Vagina (tissue), 2 donors: ENCODE data around the gene DPF3. TPM values are rescaled to one million over a fixed set of nuclear protein-coding genes. Genes with fewer than 3 reads are reported as not detected.

Experiments
- DNase-seq, 2 donors: peaks; one replicate each; pipeline ENCODE4 v3.0.0-alpha.2; 2017; ENCODE audit errors: extremely low spot score in 2 of 2
- H3K27ac ChIP-seq: fragments of 200-600 bp; sonication (generic); one replicate; pipeline ENCODE4 v1.5.1; 2019
- H3K27me3 ChIP-seq: fragments of 200-600 bp; sonication (generic); one replicate; pipeline ENCODE4 v1.5.1; 2019
- H3K36me3 ChIP-seq, 2 donors: fragments of 200-600 bp; sonication (generic); one replicate each; pipeline ENCODE4 v1.5.1; 2017 to 2019
- H3K4me1 ChIP-seq: fragments of 200-600 bp; sonication (generic); one replicate; pipeline ENCODE4 v1.5.1; 2019
- H3K4me3 ChIP-seq, 2 donors: fragments of 200-600 bp; sonication (generic); 1 replicate in 1 of 2; 2 replicates in 1 of 2; pipeline ENCODE4 v1.5.1; 2016 to 2019
- H3K9me3 ChIP-seq: fragments of 200-600 bp; sonication (generic); one replicate; pipeline ENCODE4 v1.5.1; 2019
- CTCF ChIP-seq, 3 experiments: fragments of 450-650 bp in 2 of 3; fragments of 200-600 bp in 1 of 3; sonication (generic) in 1 of 3; IDR thresholded peaks; one replicate each; pipeline ENCODE4 v1.5.1; 2017 to 2019; ENCODE audit warnings: antibody characterized with exemption in 3 of 3, mild to moderate bottlenecking in 2 of 3, moderate library complexity in 2 of 3
- POLR2A ChIP-seq, 2 donors: fragments of 450-650 bp; IDR thresholded peaks; one replicate each; pipeline ENCODE4 v1.6.1; 2017; ENCODE audit warnings: antibody characterized with exemption in 2 of 2, mild to moderate bottlenecking in 2 of 2, moderate library complexity in 2 of 2
- POLR2AphosphoS5 ChIP-seq, 2 donors: sonication (generic); formaldehyde crosslinking; IDR thresholded peaks; one replicate each; pipeline ENCODE4 v1.9.0; 2017; ENCODE audit warnings: antibody characterized with exemption in 2 of 2, mild to moderate bottlenecking in 2 of 2, low read depth in 1 of 2; ENCODE audit not compliant: insufficient read depth in 1 of 2
- intact Hi-C: fragments of 100-400 bp; cut with DNase I; formaldehyde crosslinking; loops from one replicate; pipeline ENCODE4 v1.15.1; 2023
- total RNA-seq: library from RNA; depleted of rRNA; stranded (reverse); fragments of >200 nt; gene quantifications from one replicate; pipeline ENCODE4 v1.2.3, GENCODE V29; 2016

DPF3 gene
- total RNA-seq, 1 donor from 2014 or later, result not detected

DNA sequence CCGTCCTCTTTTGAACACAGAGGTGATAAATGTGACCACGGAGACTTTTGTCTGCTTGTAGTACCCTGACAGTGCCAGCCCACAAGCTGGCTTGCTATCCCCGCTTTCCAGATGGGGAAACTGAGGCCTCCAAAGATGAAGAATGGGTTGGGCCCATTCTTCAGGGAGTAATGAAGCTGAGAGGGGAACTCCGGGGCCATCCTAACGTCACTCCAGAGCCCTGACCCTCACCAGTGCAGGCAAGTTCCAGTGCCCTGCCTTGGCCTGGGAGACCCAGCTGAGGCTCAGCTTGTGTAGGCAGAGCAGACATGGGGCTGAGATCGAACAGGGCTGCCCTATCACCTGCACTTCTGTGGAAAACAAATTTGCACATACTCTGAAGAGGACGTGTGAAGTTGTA is 277.1 kb downstream of the DPF3 start:
- no peaks in the 10 kb centered on the region for H3K27me3 ChIP-seq
- H3K4me3 ChIP-seq, result no peak overlapping the region
- DNase-seq, result peak; percentile 54 to 81
- intact Hi-C loops, result no loop called here
- no peaks in the 10 kb centered on the region for H3K36me3 ChIP-seq
- H3K4me1 ChIP-seq, result peaks cover 36% of the 10 kb centered on the region
- H3K9me3 ChIP-seq, result no peaks in the 10 kb centered on the region
- H3K27ac ChIP-seq, result peak overlapping the region; percentile 53
- TF ChIP-seq CTCF (IDR thresholded peaks at IDR 0.05), result no peak
- TF ChIP-seq POLR2AphosphoS5 (IDR thresholded peaks at IDR 0.05; ENCODE audit: insufficient read depth in 1 of 2, low read depth in 1 of 2), result no peak
- no peak for TF ChIP-seq POLR2A (IDR thresholded peaks at IDR 0.05)

- DNase-seq, result peak; percentile 77 to 84
- intact Hi-C loops, result no loop called here
- H3K27ac ChIP-seq, result no peak overlapping the region
Measured at GRCh38 chr14:72616294-72616693, 277.6 kb downstream of the DPF3 start.

GRCh38 chr14:72615451-72616121 is 278.3 kb downstream of the DPF3 start:
- DNase-seq, result peak; percentile 67 to 86

More at GRCh38 chr14:72616294-72616693, 277.6 kb downstream of the DPF3 start:
- no peaks in the 10 kb centered on the region for H3K36me3 ChIP-seq
- no peaks in the 10 kb centered on the region for H3K27me3 ChIP-seq
- no peaks in the 10 kb centered on the region for H3K9me3 ChIP-seq
- H3K4me1 ChIP-seq, result peaks cover 36% of the 10 kb centered on the region
- no peak overlapping the region for H3K4me3 ChIP-seq
- TF ChIP-seq POLR2AphosphoS5 (IDR thresholded peaks at IDR 0.05; ENCODE audit: insufficient read depth in 1 of 2, low read depth in 1 of 2), result no peak
- no peak for TF ChIP-seq POLR2A (IDR thresholded peaks at IDR 0.05)
- no peak for TF ChIP-seq CTCF (IDR thresholded peaks at IDR 0.05)

DNA sequence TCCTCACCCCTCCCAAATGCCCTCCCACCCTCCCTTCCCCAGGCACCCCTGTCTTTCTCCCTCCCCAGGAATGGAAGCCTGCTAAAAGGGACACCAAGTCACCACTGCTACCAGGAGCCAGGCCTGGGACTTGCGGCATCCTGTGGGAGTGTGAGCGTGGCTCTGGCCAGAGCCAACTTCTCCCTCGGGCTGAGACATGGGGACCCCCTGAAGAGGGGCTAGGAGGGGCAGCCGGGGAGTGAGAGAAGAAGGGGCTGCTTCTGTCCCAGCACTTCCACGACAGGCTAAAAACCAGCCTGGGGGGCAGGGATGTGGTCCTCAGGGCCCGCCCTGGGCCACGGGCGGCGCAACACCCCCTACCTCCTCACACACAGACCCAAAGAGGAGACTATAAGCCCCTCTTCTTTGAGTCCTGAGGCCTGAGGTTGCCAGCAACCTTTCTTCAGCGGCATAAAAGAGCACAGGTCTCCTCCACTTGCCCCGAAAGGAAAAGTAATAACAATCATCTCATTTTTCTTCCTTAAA is 278.9 kb downstream of the DPF3 start:
- Histone ChIP-seq H3K27ac (peak overlapping the region; percentile 39), H3K27me3 (no peaks in the 10 kb centered on the region), H3K36me3 (no peaks in the 10 kb centered on the region), H3K4me3 (no peak overlapping the region), H3K4me1 (peaks cover 36% of the 10 kb centered on the region), H3K9me3 (no peaks in the 10 kb centered on the region)
- no peak for TF ChIP-seq POLR2A (IDR thresholded peaks at IDR 0.05)
- TF ChIP-seq CTCF (IDR thresholded peaks at IDR 0.05), result no peak
- no peak for TF ChIP-seq POLR2AphosphoS5 (IDR thresholded peaks at IDR 0.05; ENCODE audit: insufficient read depth in 1 of 2, low read depth in 1 of 2)
- intact Hi-C loops, result no loop called here
- peak; percentile 64 to 67 for DNase-seq

More at GRCh38 chr14:72615451-72616121, 278.3 kb downstream of the DPF3 start:
- H3K4me3 ChIP-seq, result no peak overlapping the region
- H3K4me1 ChIP-seq, result peaks cover 36% of the 10 kb centered on the region
- H3K27me3 ChIP-seq, result no peaks in the 10 kb centered on the region
- H3K36me3 ChIP-seq, result no peaks in the 10 kb centered on the region
- TF ChIP-seq POLR2A (IDR thresholded peaks at IDR 0.05), result no peak
- TF ChIP-seq POLR2AphosphoS5 (IDR thresholded peaks at IDR 0.05; ENCODE audit: insufficient read depth in 1 of 2, low read depth in 1 of 2), result no peak
- TF ChIP-seq CTCF (IDR thresholded peaks at IDR 0.05), result no peak
- no peak overlapping the region for H3K27ac ChIP-seq
- H3K9me3 ChIP-seq, result no peaks in the 10 kb centered on the region
- intact Hi-C loops, result no loop called here

GRCh38 chr14:72614365-72614764 is 279.5 kb downstream of the DPF3 start:
- H3K9me3 ChIP-seq, result no peaks in the 10 kb centered on the region
- intact Hi-C loops, result no loop called here
- peaks cover 36% of the 10 kb centered on the region for H3K4me1 ChIP-seq
- H3K4me3 ChIP-seq, result no peak overlapping the region
- no peaks in the 10 kb centered on the region for H3K27me3 ChIP-seq
- H3K36me3 ChIP-seq, result no peaks in the 10 kb centered on the region
- TF ChIP-seq POLR2A (IDR thresholded peaks at IDR 0.05), result no peak
- TF ChIP-seq POLR2AphosphoS5 (IDR thresholded peaks at IDR 0.05; ENCODE audit: insufficient read depth in 1 of 2, low read depth in 1 of 2), result no peak
- TF ChIP-seq CTCF (IDR thresholded peaks at IDR 0.05), result no peak
- no peak overlapping the region for H3K27ac ChIP-seq
- DNase-seq, result peak; percentile 52 to 64
